PFSK-1 (cell line): ENCODE data around the gene FAM20C.

Source experiments
- FOXP2 ChIP-seq: optimal IDR thresholded peaks from 2 replicates; pipeline ENCODE3; 2011; ENCODE audit warnings: borderline replicate concordance, control low read depth, inconsistent platforms; ENCODE audit not compliant: insufficient read depth; ENCODE audit errors: extremely low read length, extremely low read depth
- POLR2AphosphoS5 ChIP-seq: IDR thresholded peaks from 2 replicates; pipeline ENCODE4 v1.6.1; 2012; ENCODE audit warnings: low read depth, mild to moderate bottlenecking, control low read depth, low read length, moderate library complexity
- REST ChIP-seq, 2 experiments: IDR thresholded peaks; 2 replicates each; pipeline versions ENCODE4 v1.6.1 to v1.8.0; 2011 to 2012; ENCODE audit warnings: low read depth in 2 of 2, low read length in 2 of 2, control low read depth in 1 of 2, inconsistent platforms in 1 of 2, mild to moderate bottlenecking in 1 of 2, moderate library complexity in 1 of 2; ENCODE audit not compliant: insufficient read depth in 1 of 2
- SIN3A ChIP-seq: IDR thresholded peaks from 2 replicates; pipeline ENCODE4 v1.6.1; 2012; ENCODE audit warnings: mild to moderate bottlenecking, low read length, moderate library complexity, borderline replicate concordance; ENCODE audit not compliant: insufficient read depth
- TAF1 ChIP-seq: IDR thresholded peaks from 2 replicates; pipeline ENCODE4 v1.6.1; 2012; ENCODE audit warnings: low read length, control low read depth, borderline replicate concordance; ENCODE audit not compliant: insufficient read depth

FAM20C gene

GRCh38 chr7:157771-158625, 34.4 kb upstream of the FAM20C start:
- TF ChIP-seq POLR2AphosphoS5 (no peak), FOXP2 (no peak), TAF1 (no peak), REST (IDR thresholded peaks at IDR 0.05; ENCODE audit: insufficient read depth in 1 of 2, low read depth in 2 of 2, low read length in 2 of 2) (no peak), SIN3A (no peak)

GRCh38 chr7:158771-159170, 33.6 kb upstream of the FAM20C start:
- TF ChIP-seq REST (IDR thresholded peaks at IDR 0.05; ENCODE audit: insufficient read depth in 1 of 2, low read depth in 2 of 2, low read length in 2 of 2) (no peak), POLR2AphosphoS5 (no peak), FOXP2 (no peak), TAF1 (no peak), SIN3A (no peak)

DNA sequence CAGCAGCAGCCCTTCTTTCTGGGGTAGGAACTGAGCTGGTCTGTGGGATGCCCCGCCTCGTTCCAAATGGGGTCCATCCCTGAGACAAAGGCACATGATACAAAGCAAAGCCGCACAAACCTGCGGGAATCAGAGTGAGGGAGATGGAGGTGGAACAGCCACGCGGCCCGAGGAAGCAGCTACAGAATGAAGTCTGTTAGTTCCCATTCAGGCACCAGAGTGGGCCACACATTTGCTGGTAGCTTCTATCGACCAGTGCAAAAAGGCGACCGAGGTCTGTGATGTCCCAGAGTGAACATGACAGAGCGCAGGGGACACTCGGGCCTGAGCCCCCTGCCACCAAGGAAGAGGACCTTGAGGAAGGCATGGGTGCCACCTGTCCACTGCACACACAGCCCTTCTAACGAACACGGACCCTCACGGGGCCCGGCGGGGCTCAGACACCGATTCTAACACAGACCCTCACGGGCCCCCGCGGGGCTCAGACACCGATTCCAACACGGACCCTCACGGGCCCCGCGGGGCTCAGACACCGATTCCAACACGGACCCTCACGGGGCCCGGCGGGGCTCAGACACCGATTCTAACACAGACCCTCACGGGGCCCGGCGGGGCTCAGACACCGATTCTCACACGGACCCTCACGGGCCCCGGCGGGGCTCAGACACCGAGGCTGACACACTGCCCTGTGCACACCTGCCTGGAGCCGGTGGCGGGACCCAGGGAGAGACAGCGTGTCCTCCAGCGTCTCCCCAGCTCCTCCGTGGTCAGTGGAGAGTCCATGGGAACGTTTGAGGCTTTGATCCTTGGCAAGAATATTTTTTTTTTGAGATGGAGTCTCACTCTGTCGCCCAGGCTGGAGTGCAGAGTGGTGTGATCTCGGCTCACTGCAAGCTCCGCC, 32.8 kb upstream of the FAM20C start:
- no peak for TF ChIP-seq REST (IDR thresholded peaks at IDR 0.05; ENCODE audit: insufficient read depth in 1 of 2, low read depth in 2 of 2, low read length in 2 of 2)
- no peak for TF ChIP-seq POLR2AphosphoS5
- no peak for TF ChIP-seq TAF1
- TF ChIP-seq SIN3A = no peak
- TF ChIP-seq FOXP2 = no peak

GRCh38 chr7:160958-161725, 31.2 kb upstream of the FAM20C start:
- TF ChIP-seq POLR2AphosphoS5 (no peak), SIN3A (no peak), REST (IDR thresholded peaks at IDR 0.05; ENCODE audit: insufficient read depth in 1 of 2, low read depth in 2 of 2, low read length in 2 of 2) (no peak), TAF1 (no peak), FOXP2 (no peak)
